ENCODE measurements around the gene RCSD1. TPM values are rescaled to one million over a fixed set of nuclear protein-coding genes. Genes with fewer than 3 reads are reported as not detected.

Gene RCSD1
- polyA plus RNA-seq, 3 donors, result 10.3 to 14.1 (median 13.0) TPM

GRCh38 chr1:167640051-167640450 lies 10.0 kb downstream of the RCSD1 start:
- DNase-seq, result no peak

- no peak for DNase-seq
These were observed 11.9 kb downstream of the RCSD1 start for GRCh38 chr1:167641786-167642500.

- DNase-seq, result no peak
These were observed 12.4 kb downstream of the RCSD1 start for GRCh38 chr1:167642501-167642826.

GRCh38 chr1:167643441-167643840 lies 13.4 kb downstream of the RCSD1 start:
- no peak for DNase-seq

GRCh38 chr1:167644551-167644950 lies 14.5 kb downstream of the RCSD1 start:
- no peak for DNase-seq

GRCh38 chr1:167645140-167645541 lies 15.1 kb downstream of the RCSD1 start:
- no peak for DNase-seq

GRCh38 chr1:167645625-167646414 lies 15.8 kb downstream of the RCSD1 start:
- DNase-seq, result no peak

GRCh38 chr1:167648252-167648849 lies 18.3 kb downstream of the RCSD1 start:
- DNase-seq, result no peak

GRCh38 chr1:167648978-167649744 lies 19.1 kb downstream of the RCSD1 start:
- DNase-seq, result no peak

- no peak for DNase-seq
These were observed 20.5 kb downstream of the RCSD1 start for GRCh38 chr1:167650269-167651160.

- DNase-seq, result no peak
These were observed 21.2 kb downstream of the RCSD1 start for GRCh38 chr1:167651161-167651693.

GRCh38 chr1:167654975-167655575 lies 25.0 kb downstream of the RCSD1 start:
- no peak for DNase-seq

- no peak for DNase-seq
These were observed 26.6 kb downstream of the RCSD1 start for GRCh38 chr1:167656657-167657056.

GRCh38 chr1:167658574-167659328 lies 28.7 kb downstream of the RCSD1 start:
- DNase-seq, result no peak

GRCh38 chr1:167659450-167659849 lies 29.4 kb downstream of the RCSD1 start:
- DNase-seq, result peak; percentile 52

- DNase-seq, result no peak
These were observed 29.8 kb downstream of the RCSD1 start for GRCh38 chr1:167659881-167660280.

- DNase-seq, result no peak
These were observed 31.7 kb downstream of the RCSD1 start for GRCh38 chr1:167661527-167662426.

- DNase-seq, result no peak
These were observed 33.2 kb downstream of the RCSD1 start for GRCh38 chr1:167663002-167663772.
